Hematopoietic multipotent progenitor cell treated with erythropoietin and hydrocortisone succinate and interleukin-3 and kit ligand, for 17 days (in vitro differentiated cells): Measurements from ENCODE around the gene LGR5.
A peak's percentile ranks its signal among the peaks of the same experiment; 100 is the strongest.

Source experiments
- DNase-seq: peaks from one replicate; pipeline ENCODE4 v3.0.0-alpha.2; 2015; ENCODE audit warnings: low spot score

The LGR5 gene

DNA sequence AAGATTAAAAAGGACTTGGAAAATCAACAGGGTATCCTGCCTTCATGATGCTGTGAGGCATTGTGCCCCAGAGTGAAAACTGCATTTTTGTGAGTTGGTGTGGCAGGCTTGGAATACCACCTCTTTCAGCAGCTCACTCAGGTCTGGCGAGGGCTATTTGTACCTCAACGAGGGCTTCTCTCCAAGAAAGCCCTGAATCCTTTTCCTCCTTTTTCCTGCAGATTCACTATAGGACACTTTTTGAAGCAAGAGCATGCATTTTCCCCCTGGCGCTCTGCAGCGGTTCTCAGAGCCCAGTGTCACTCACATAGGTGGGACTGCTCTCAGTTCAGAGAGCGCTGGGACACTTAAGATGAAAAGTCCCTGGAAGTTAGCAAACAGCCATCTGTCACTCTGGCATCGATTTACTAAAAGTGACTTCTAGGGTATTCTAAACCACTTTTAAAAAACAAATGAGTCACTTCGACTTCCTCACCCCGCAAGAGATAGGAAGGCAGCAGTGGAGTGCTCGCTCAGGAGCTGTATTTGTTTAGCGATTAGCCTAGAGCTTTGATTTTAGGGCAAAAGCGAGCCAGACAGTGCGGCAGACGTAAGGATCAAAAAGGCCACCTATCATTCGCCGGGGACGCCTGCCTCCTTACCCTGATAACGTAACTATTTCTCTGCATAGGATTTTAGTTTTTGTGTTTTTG, 782 bp upstream of the LGR5 start:
- DNase-seq: no peak

DNA sequence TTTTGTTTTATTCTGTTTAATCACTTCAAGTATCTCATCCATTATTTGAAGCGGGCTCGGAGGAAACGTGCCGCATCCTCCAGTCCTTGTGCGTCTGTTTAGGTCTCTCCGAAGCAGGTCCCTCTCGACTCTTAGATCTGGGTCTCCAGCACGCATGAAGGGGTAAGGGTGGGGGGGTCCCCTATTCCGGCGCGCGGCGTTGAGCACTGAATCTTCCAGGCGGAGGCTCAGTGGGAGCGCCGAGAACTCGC, 311 bp upstream of the LGR5 start:
- no peak for DNase-seq

- no peak for DNase-seq
Observed at GRCh38 chr12:71440345-71440762, 756 bp downstream of the LGR5 start.

- DNase-seq: no peak
Observed at GRCh38 chr12:71440763-71441748, 1.5 kb downstream of the LGR5 start.

DNA sequence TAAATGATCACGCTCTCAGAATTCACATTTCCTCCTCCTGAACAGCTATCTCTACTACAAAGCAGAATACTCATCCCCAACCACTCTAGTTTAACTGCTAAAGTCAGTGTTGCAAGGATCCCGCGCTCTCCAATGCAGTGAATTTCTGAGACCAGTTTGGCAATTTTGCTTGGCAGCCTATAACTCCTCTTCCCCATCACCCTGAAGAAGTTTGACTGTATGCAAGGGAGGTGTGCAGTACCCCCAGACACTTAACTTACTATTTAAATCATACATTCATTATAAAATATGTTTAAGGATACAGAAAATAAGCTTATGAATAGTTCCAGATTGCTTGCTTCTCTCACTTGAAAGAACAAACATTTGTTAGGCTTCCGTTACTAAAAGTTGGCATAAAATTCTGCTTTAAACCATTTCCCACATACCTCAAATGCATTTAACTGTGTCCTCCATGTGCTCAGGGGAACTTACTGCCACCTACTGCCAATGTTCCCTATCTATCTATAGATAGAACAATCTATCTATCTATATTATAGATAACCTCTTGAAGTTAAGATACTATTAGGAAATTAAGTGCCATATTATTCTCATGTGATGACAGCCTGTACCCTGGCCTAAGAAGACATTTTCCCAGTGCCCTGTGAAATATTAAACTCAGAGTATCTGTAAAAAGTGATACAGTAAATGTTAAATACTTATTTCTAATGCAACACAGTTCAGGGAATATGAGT, 2.4 kb downstream of the LGR5 start:
- DNase-seq: no peak

DNA sequence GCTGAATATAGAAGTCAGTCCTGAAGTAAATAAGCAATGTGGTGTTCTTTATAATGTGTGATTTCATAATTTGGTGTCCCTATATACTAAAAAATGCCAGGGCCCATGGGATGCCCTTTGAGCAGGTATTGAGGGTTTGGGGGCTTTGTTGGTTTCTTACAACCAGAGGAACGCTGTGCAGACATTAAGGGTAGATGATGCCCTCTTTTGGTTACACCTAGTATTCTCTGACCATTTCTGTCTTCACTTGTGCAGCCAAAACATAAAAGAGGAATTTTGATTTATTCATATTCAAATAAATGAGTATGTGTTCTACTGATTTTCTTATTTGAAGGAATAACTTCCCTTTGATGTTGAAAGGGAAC, 3.0 kb downstream of the LGR5 start:
- DNase-seq: no peak

GRCh38 chr12:71445071-71445470, 5.5 kb downstream of the LGR5 start:
- DNase-seq: no peak

GRCh38 chr12:71447691-71448132, 8.1 kb downstream of the LGR5 start:
- DNase-seq: no peak

GRCh38 chr12:71448150-71448581, 8.6 kb downstream of the LGR5 start:
- DNase-seq: no peak

- no peak for DNase-seq
Observed at GRCh38 chr12:71449373-71450070, 9.9 kb downstream of the LGR5 start.

GRCh38 chr12:71452006-71452405, 12.4 kb downstream of the LGR5 start:
- DNase-seq: no peak

- no peak for DNase-seq
Observed at GRCh38 chr12:71455028-71455737, 15.6 kb downstream of the LGR5 start.

DNA sequence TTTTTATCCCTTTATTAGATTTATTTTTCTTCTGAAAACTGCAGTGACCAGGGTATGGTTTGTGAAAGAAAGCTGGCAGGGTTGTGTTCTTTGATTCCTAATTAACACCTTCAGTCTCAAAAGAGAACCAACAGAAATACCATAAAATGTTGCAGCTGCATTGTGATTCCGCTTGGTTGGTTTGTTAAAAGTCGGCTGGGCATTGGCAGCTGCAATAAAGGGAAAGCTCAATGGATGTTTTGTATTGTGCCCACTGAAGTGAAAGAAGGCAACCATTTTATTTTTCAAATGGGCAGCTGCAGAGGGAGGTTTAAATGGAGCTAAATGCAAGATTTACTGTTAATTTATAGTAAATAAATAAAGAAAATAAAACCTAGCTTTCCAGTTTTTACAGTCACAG, 16.7 kb downstream of the LGR5 start:
- DNase-seq: no peak

- no peak for DNase-seq
Observed at GRCh38 chr12:71456990-71457389, 17.4 kb downstream of the LGR5 start.

DNA sequence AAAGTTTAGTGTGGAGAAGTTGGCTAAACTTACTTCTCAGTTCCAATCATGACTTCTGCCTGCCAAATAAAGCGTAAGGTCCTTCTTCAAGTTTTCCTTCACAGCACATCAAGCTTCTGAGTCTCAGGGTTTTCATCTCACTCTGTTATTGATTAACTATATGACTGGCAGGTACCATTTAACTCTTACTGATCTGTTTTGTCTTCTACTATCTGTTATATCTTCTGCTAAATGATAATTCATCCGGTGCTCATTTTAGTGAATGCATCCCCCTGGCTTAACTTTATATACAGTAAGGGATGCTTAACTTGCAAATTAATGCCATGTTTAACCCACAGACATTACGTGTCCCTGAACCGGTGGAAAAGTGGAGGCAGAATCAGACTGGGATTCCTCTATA, 20.7 kb downstream of the LGR5 start:
- DNase-seq: no peak

- DNase-seq: no peak
Observed at GRCh38 chr12:71460850-71461609, 21.4 kb downstream of the LGR5 start.

DNA sequence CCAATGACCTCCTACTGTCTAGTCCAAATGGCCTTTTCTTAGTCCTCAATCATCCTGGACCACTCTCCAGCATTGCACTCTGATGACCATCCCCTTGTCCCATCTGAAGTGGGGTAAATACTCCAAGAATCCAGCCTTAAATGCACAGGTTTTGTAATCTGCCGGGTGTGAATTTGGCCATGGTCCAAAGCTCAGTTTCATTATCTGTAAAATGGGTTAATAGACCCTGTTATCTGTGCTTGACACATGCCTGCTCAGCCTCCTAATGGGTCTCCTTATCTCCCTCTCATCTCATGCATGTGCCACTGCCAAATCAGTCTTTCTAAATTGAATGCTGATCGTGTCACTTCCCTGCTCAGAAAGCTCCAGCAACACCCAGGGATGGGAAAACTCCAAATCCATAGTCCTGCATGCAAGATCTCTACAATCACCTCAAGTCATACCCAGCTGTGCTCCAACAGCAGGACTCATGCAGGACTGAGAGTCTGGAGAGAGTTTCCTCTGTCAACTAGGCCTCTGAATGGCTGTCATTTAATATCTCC, 22.3 kb downstream of the LGR5 start:
- DNase-seq: no peak

DNA sequence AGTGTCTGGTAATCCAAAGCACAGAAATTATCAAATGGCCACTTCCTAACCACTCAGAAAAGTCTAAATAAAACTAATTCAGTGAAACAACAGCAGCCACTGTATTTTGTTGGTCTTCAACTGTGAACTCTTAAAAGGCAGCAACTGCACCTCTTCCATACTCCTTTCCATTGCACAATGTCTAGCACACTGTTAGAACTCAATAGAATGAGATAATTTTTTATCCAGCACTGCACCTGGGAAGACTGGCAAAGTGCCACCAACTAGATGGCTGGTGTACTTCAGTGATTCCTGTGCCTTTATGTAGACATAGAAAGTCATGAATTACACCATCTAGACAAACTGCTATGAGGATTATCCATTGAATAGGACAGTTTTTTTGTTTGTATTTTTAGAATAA, 26.2 kb downstream of the LGR5 start:
- DNase-seq: peak; percentile 7

DNA sequence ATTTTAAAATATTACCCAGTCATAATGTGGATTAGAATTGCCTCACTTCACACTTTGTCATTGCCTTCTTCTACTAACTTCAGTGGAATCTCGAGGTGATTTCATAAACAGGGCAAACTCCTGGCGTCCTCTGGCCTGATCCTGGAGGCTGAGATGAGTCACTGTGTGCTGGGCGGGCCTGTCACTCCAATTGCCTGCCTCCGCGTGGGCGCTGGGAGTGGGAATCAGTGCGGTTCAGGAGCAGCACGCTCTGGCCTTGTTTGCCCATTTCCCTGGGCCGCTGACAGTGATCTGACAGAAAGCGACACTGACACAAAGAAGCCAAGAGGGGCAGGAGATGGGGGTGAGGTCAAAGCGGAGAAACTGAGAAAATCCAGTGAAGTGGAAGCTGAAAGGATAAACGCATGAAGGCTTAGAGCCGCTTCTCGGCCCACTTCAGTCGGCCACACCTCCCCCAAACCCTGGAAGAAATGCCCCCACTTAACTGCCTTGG, 29.7 kb downstream of the LGR5 start:
- no peak for DNase-seq

DNA sequence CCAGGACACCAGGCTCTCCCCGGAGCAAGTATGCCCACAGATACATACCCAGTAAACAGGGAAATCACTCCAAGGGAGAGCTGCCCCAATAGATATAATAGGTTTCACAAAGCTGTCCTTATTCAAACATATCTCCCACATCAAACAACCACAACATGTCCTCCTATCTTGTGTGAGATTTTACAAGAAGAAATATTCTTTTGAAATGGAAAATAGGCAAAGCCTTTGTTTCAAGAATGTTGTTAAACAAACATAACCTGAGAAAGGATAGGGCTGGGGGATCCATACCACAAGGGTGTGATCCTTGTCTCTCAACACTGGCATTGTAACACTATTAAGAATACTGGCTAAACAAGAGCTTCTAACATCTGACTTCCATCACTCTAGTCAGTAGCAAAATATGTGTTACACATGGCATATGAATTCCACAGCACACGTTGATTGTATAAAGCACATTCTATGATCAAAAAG, 32.9 kb downstream of the LGR5 start:
- no peak for DNase-seq
